GM18498 (cell line): ENCODE measurements around the gene MKX.
"Not testable (repeated sequence)": the region's sequence is repeated elsewhere in the genome, so short reads cannot be mapped to it uniquely, and the experiment has no call there.

Source experiments
- ATAC-seq: cut with Tn5 transposase; IDR thresholded peaks from one replicate; pipeline ENCODE4 v1.9.1; 2021; ENCODE audit warnings: mild to moderate bottlenecking, moderate library complexity; ENCODE audit not compliant: unreplicated experiment

The MKX gene

GRCh38 chr10:27695088-27695487 lies 50.5 kb downstream of the MKX start:
- ATAC-seq = no peak

GRCh38 chr10:27692663-27693062 lies 53.0 kb downstream of the MKX start:
- ATAC-seq = no peak

- no peak for ATAC-seq
These were observed 56.6 kb downstream of the MKX start for GRCh38 chr10:27688991-27689390.

- ATAC-seq = no peak
These were observed 57.3 kb downstream of the MKX start for GRCh38 chr10:27688276-27688675.

GRCh38 chr10:27687743-27688142 lies 57.9 kb downstream of the MKX start:
- ATAC-seq = no peak

GRCh38 chr10:27687326-27687725 lies 58.3 kb downstream of the MKX start:
- no peak for ATAC-seq

- no peak for ATAC-seq
These were observed 59.9 kb downstream of the MKX start for GRCh38 chr10:27685681-27686080.

GRCh38 chr10:27683226-27683625 lies 62.4 kb downstream of the MKX start:
- ATAC-seq = no peak

- ATAC-seq = not testable (repeated sequence)
These were observed 63.8 kb downstream of the MKX start for GRCh38 chr10:27681795-27682194.

GRCh38 chr10:27680691-27681605 lies 64.7 kb downstream of the MKX start:
- ATAC-seq = no peak

GRCh38 chr10:27680006-27680557 lies 65.5 kb downstream of the MKX start:
- ATAC-seq = no peak

GRCh38 chr10:27679369-27679912 lies 66.2 kb downstream of the MKX start:
- no peak for ATAC-seq

- ATAC-seq = no peak
These were observed 67.5 kb downstream of the MKX start for GRCh38 chr10:27678166-27678565.

GRCh38 chr10:27673065-27673464 lies 72.6 kb downstream of the MKX start:
- ATAC-seq = no peak

- no peak for ATAC-seq
These were observed 73.8 kb downstream of the MKX start for GRCh38 chr10:27671821-27672220.

GRCh38 chr10:27664461-27664860 lies 81.2 kb downstream of the MKX start:
- no peak for ATAC-seq

GRCh38 chr10:27663621-27664020 lies 82.0 kb downstream of the MKX start:
- no peak for ATAC-seq

- no peak for ATAC-seq
These were observed 83.9 kb downstream of the MKX start for GRCh38 chr10:27661514-27662286.

GRCh38 chr10:27660711-27661110 lies 84.9 kb downstream of the MKX start:
- no peak for ATAC-seq

GRCh38 chr10:27660268-27660667 lies 85.4 kb downstream of the MKX start:
- ATAC-seq = no peak

GRCh38 chr10:27659786-27660185 lies 85.8 kb downstream of the MKX start:
- no peak for ATAC-seq
